Activated CD8-positive, alpha-beta memory T cell treated with anti-CD3 and anti-CD28 coated beads for 36 hours (primary cell): ENCODE data around the gene NEGR1. TPM values are rescaled to one million over a fixed set of nuclear protein-coding genes. Genes with fewer than 3 reads are reported as not detected.

Experiments used
- CTCF ChIA-PET: fragments of 350-600 bp; sonication (Branson Sonifier 250); formaldehyde crosslinking; loops from one replicate; lab custom pipeline; 2021; ENCODE audit warnings: antibody characterized with exemption; lab: Charles Lee
- POLR2A ChIA-PET: fragments of 350-600 bp; sonication (Branson Sonifier 250); formaldehyde crosslinking; loops from one replicate; lab custom pipeline; 2021; ENCODE audit warnings: antibody characterized with exemption; lab: Charles Lee
- total RNA-seq, 2 experiments: library from RNA; stranded (reverse); gene quantifications; one replicate each; pipeline ENCODE4 v1.2.3, GENCODE V29; 2021

The NEGR1 gene
- total RNA-seq, 2 experiments from 2014 or later = not detected

DNA sequence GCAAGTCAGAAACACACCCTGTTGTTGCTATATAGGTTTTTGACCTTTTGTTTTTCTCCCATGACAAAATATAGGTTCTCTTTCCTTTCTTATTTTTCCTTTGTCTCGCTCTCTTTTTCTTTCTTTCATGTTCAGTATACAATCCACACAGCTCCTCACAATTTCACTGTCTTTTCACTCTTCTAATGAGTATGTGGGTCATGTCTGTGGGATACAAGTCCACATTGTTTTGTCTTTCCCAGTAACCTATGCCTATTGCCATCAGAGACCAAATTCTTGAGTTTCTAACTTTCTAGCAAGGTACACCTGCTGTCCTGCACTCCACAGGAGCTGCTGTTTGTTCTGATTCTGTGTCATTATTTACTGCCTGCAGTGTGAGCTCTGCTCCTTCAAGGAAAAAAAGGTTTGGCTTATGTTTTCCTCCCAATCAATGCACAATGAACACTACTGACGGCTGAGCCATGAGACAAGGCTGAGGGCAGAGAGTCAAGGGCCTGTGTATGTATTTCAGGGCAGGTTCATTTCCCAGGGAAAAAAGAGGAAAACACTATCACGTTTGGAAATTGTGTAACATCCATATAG lies 453.8 kb downstream of the NEGR1 start:
- ChIA-PET CTCF (no interaction called here), POLR2A (no interaction called here)

GRCh38 chr1:71823708-71824305 lies 458.5 kb downstream of the NEGR1 start:
- POLR2A ChIA-PET = no interaction called here
- CTCF ChIA-PET = no interaction called here

DNA sequence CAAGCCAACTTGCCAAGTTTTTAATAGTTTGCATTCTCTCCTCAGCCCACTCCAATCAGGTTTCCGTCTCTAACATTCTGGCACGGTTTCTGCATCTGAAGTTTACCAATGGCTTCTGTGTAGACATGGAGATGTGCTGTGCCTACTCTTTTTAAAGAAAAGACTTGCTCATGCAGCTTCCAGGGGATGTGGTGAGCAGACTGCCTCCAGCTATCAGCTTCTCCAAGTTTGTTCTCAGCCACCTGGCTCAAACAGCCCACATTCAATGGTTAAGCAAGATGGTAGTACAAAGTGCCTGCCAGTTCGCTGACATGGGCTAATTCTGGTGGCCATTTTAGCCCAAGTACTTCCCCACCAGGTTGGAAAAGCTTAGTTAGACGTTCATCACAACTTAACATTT lies 465.3 kb downstream of the NEGR1 start:
- POLR2A ChIA-PET = no interaction called here
- CTCF ChIA-PET = no interaction called here

DNA sequence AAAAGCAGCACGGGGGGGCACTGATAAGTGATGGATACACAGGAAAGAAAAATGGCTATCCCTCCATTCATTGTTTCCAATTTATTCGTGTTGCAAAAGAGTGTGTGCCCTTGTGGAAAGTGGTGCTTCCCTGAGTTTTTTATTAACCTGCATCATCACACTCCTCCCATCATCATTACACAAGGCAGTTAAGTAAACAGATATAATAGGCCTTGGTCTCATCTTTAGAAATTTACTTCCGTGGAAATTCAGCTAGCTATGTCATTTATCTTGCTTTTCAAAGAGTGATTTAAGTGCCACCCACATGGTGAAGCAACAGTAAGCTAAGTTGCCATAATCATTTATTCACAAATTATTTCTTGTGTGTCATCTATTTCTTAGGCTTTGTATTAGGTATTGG lies 473.3 kb downstream of the NEGR1 start:
- ChIA-PET CTCF (no interaction called here), POLR2A (no interaction called here)

DNA sequence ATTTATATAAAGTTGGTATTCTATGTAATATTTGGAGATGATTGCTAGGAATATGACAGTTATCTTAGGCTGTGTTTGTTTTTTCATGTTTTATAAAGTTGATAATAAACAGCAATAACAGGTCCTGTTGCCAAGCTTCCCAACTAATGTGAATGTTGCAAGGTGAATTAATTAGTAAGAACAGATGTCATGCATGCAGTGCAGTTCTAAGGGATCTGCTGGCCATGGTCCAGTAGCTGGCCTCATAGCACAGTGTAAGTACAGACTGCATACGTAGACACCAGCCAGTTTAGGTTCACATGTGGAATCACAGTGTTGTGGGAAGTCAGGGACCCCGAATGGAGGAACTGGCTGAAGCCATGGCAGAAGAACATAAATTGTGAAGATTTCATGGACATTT lies 478.2 kb downstream of the NEGR1 start:
- ChIA-PET POLR2A (no interaction called here), CTCF (no interaction called here)

DNA sequence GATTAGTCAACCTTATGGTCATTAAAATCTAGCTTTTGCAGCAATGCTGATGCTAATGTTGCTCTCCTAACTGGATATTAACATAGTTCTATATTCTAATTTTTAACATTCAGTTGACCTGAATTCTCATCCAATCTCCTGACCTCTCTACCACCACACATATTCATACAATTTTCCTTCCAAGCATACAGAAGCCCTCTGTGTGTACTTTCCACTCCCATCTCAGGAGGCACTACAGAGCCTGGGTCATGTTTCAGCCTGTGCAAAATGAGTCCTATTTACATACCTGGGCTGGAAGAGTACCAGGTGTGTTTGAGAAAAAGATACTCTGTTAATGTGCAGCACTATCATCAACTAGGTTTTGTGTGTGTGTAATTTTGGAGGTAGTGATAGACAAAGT lies 486.3 kb downstream of the NEGR1 start:
- ChIA-PET CTCF (no interaction called here), POLR2A (no interaction called here)

DNA sequence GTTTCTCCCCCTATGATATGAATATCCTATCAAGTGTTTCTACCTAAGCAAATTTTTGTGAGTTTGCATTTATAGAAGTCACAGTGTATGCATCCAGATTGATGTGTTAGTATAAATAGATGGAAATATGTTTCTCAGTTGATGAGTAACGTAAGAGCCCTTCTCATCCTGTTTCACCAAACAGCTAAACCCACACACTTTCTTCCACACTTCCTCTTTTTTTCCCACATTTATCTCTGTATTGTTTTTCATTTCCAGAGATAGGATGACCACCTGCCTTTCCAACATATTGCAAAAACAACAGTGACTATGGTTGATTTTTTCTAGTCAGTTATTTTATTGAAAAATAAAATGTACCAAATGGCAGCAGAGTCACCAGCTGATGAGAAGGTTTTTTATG lies 490.1 kb downstream of the NEGR1 start:
- CTCF ChIA-PET = no interaction called here

DNA sequence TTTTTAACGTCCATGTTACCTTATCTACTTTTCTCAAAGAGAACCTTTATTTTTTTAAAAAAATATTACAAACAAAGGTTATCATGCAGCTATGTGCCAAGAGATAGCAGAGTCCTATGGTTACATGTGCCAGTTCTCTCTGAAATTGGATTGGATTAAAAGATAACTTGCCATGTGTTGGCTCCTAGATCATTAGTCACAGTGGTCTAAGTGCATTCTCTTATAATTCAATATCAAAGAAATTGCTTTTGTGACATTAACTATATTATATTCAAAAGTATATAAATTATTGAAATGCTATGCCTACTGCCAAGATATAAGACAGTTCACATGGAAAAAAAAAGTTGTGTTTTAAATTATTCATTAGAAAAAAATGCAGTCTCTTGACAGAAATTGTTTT lies 494.2 kb downstream of the NEGR1 start:
- ChIA-PET CTCF (no interaction called here), POLR2A (no interaction called here)

More for the DNA sequence above, 490.1 kb downstream of the NEGR1 start:
- POLR2A ChIA-PET = no interaction called here

GRCh38 chr1:71787699-71788098 lies 494.6 kb downstream of the NEGR1 start:
- ChIA-PET CTCF (no interaction called here), POLR2A (no interaction called here)

- ChIA-PET CTCF (no interaction called here), POLR2A (no interaction called here)
Measured at GRCh38 chr1:71786218-71786617, 496.1 kb downstream of the NEGR1 start.

DNA sequence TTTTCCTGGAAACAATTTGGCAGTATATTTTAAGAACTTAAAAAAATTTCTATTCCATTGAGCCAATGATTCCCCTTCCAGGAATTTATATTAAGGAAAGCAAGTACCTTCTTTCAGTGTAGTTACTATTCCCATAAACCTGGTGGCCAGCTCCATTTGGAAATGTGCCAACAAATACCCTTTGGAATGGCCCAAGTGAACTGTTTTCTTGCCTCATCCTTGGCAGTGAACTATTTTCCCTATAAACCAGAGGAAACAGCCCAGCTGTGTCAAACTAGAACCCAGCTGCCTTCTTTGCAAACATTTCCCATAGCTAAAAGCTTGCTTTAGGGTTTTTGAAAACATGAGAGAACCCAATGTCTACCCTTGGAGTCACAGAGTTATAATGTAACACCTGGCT lies 496.9 kb downstream of the NEGR1 start:
- ChIA-PET POLR2A (no interaction called here), CTCF (no interaction called here)

DNA sequence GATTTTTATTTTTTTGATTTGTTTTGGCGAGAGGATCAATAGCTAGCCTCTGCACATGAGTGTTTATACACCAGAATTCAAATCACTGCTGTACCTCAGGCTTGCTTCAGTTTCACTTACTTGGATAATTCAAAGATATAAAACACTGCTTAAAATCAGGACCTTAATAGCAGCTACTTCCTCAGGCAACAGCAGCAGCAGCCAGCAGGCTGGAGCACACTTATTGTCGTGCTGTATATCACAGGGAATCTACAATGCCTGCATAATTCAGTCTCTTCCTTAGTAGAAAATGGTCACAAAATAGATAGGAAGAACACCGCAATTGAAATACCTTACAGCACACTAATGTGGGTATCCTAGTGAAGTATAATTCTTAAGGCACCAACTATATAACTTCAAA lies 497.3 kb downstream of the NEGR1 start:
- CTCF ChIA-PET = no interaction called here
- POLR2A ChIA-PET = no interaction called here

DNA sequence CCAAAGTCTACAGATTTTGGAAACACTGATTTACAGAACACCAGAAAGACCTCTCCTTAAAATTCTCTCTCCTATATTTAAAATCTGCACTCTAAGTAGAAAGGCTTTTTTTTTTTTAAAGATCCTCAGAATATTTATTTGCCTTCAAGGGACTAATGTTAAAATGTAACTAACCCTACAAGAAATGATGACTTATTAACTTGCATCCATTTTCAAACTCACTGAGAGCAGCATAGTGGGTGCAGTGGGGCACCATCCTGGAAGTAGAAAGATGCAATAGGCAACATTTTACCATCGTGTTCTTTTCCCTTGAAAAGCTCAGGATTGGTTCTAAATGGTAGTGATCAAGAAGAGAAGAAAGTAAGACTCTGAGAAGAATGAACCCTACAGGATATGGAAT lies 498.1 kb downstream of the NEGR1 start:
- POLR2A ChIA-PET = no interaction called here
- CTCF ChIA-PET = no interaction called here

GRCh38 chr1:71783071-71783470 lies 499.3 kb downstream of the NEGR1 start:
- ChIA-PET CTCF (no interaction called here), POLR2A (no interaction called here)

GRCh38 chr1:71781450-71781849 lies 500.9 kb downstream of the NEGR1 start:
- ChIA-PET POLR2A (no interaction called here), CTCF (no interaction called here)

DNA sequence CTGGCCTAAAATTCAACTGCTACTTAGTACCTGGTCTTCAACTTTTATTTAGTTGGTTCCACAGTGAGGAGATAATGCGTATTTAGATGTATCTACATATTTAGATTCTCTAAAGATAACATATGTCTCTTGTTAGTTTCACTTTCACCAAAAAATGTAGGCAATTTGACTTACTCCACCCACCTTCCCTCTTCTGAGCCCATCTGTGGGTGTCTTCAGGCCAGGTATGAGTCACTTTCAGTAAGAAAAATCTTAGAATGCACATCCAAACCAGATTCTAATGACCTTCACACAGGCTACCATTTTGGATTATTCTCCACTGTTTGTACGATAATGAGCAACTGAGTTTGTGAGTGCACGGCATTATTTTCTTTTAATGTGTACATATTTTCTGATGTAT lies 501.7 kb downstream of the NEGR1 start:
- POLR2A ChIA-PET = no interaction called here
- CTCF ChIA-PET = no interaction called here

DNA sequence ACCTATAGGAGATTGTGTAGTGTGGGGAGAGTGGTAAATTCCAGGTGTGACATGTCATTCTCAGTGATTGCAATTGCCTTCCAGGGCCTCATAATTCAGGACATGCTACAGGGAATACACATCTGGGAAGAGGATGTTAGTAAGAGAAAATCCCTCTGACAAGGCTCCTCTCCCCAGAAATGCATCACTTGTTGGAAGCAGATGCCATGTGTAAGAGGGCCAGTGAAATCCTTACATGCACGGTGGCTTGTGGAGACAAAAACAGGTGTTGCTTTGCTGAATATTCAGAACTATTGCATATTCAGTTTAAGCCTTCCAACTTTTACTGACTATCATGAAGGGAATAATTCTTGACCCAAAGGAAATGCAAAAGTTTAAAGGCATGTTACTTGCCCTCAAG lies 503.4 kb downstream of the NEGR1 start:
- ChIA-PET CTCF (no interaction called here), POLR2A (no interaction called here)

GRCh38 chr1:71777094-71777493 lies 505.2 kb downstream of the NEGR1 start:
- POLR2A ChIA-PET = no interaction called here
- CTCF ChIA-PET = no interaction called here

- CTCF ChIA-PET = no interaction called here
- POLR2A ChIA-PET = no interaction called here
Measured at GRCh38 chr1:71774705-71775104, 507.6 kb downstream of the NEGR1 start.

DNA sequence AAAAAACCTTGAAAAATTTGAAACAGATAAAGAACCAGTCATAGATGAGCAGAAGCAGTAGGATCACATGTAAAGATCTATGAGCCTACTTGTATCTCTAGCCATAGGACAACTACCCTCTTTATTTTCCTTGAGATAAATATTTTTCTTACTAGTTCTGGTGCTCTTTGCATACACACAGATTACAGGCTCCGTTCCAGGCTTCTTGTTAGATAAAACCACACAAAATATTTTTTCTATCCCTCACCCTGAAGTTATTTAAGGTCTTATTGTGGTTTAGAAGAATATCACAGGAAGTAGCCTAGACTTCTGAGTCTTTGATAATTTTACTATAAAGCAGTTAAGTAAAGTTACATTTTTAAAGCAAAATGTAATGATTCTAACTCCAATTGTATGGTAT lies 512.2 kb downstream of the NEGR1 start:
- POLR2A ChIA-PET = no interaction called here
- CTCF ChIA-PET = no interaction called here

DNA sequence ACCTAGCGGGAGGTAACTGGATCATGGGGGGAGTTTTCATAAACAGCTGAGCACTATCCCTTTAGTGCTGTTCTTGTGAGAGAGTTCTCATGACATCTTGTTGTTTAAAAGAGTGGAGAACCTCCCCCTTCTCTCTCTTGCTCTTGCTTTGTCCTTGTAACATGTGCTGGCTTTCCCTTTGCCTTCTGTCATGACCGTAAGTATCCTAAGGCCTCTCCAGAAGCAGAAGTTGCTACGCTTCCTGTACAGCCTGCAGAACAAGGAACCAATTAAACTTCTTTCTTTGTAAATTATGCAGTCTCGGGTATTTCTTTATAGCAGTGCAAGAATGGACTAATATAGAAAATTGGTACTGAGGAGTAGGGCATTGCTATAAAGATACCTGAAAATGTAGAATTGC lies 515.6 kb downstream of the NEGR1 start:
- POLR2A ChIA-PET = no interaction called here

More for the DNA sequence above, 515.6 kb downstream of the NEGR1 start:
- CTCF ChIA-PET = no interaction called here
